ENCODE data around the gene FBXL20.
"Not testable (repeated sequence)": the region's sequence is repeated elsewhere in the genome, so short reads cannot be mapped to it uniquely, and the experiment has no call there.

Gene FBXL20

DNA sequence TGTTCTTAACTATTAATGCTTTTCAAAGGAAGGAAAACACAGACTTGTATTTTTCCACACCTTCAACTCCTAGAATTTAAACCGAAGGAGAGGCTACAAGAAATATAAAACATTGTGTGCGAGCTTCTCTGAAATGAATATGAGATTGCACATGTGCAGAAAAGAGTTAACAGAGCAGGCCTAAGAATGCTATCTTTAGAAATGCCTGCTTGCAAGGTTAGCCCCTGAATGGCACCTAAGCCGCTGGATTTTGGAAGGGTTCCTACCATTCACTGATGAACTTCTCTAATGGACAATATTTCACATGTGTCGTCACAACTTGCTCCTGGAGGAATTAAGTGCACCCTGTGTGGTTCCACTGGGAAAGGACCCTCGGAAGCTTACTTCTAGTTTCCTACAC, 69.3 kb downstream of the FBXL20 start:
- no peak for DNase-seq (ENCODE audit: low read depth, low spot score)

DNA sequence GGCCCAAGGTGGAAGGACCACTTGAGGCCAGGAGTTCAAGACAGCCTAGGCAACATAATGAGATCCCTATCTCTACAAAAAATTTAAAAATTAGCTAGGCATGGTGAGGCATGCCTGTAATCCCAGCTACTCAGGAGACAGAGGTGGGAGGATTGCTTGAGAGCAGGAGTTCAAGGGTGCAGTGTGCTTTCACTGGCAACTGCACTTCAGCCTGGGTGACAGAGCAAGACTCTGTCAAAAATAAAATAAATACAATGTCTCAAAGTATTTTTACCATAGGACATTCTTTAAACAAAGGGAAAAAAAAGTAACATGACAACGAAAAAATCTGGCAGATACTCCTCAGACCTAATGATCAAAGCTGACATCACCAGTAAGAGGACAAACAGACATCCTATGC, 72.6 kb downstream of the FBXL20 start:
- no peak for DNase-seq (ENCODE audit: low read depth, low spot score)

DNA sequence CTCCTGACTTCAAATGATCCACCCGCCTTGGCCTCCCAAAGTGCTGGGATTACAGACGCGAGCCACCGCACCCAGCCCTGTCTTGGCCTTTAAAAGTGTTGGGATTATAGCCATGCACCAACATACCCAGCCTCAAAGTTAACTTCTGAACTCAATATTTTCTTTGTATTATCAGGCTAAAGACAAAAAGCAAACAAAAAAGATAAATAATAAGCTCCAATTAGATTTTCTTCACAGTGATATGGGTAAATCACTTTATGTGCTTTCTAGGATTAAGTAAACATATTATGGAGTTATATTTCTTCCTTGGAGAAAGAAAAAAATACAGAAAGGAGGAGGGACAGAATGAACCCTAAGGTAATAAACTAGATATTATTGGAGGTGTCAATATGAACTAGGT, 74.3 kb downstream of the FBXL20 start:
- no peak for DNase-seq (ENCODE audit: low read depth, low spot score)

DNA sequence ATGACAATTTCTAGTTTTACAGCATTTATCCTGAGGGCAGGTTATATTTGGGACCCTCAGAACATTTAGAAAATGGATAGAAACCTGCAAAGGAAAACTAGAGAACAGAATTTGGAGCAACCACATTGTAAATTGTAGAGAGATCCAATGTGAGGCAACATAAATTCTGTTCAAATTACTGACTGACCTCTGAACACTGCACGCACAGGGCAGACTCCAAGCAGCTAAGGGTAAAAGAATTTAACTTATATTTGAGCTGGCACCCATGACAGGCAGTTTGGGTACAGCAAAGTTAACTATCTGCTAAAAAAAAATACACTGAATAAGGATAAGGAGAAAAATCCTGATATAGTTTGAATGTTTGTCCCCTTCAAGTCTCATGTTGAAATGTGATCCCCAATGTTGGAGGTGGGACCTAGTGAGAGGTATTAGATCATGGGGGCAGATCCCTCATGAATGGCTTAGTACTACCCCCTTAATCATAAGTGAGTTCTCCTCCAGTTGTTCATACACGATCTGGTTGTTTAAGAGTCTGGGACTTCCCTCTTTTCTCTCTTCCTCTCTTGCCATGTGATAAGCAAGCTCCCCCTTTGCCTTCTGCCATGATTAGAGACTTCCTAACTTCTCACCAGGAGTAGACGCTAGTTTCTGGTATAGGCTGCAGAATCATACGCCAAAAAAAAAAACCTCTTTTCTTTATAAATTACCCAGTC, 75.7 kb downstream of the FBXL20 start:
- DNase-seq (ENCODE audit: low read depth, low spot score), result no peak

DNA sequence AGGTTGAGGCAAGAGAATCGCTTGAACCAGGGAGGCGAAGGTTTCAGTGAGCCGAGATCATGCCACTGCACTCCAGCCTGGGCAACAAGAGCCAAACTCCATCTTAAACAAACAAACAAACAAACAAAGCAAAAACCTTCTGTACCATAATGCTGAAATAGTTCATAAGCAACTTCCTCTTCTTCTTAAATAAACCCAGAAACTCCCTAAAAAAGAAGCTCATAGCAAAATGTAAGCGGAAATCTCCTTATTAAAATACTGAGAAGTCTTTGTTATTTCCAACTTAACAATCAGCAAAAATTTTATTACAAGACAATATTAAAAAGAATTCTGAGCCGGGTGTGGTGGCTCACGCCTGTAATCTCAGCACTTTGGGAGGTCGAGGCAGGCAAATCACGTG, 82.8 kb downstream of the FBXL20 start:
- DNase-seq (ENCODE audit: low read depth, low spot score), result no peak

DNA sequence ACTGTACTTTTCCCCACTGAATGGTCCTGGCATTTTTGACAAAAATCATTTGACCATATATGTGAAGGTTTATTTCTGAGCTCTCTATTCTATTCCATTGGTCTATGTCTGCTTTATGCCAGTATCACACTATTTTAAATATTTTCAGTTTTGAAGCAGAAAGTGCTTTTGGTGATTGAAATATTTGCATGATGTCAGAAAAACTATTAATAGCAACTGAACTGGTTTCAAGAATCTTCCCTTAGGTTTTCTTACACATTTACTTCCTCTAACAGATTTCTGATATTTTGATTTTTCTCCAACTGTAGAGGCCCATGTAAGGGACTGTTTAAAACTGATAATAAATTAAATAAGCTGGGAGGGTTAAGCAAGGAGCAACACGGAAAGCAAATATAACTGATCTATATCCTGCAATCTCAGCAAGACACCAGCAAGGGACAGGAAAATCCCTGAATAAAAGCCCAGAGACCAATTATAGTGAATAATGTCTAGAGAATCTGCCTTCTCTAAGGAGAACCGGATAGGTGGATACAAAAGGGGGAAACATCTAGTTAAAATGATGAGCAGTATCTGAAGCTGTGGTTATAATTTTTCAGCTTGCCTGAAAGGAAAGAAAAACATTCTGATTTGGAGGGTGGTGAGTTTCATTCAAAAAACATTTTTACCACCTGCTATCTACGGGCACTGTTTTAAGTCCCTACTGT, 94.8 kb downstream of the FBXL20 start:
- no peak for DNase-seq (ENCODE audit: low read depth, low spot score)

DNA sequence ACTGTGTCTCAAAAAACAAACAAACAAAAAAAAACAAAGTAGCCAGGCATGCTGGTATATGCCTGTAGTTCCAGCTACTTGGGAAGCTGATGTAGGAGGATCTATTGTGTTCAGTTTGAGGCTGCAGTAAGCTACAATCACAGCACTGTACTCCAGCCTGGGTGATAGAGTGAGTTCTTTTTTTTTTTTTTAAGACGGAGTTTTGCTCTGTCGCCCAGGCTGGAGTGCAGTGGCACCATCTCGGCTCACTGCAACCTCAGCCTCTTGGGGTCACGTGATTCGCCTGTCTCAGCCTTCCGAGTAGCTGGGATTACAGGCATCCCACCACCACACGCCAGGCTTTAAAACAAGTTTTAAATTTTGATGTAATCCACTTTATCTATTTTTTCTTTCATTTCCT, 95.4 kb downstream of the FBXL20 start:
- no peak for DNase-seq (ENCODE audit: low read depth, low spot score)

DNA sequence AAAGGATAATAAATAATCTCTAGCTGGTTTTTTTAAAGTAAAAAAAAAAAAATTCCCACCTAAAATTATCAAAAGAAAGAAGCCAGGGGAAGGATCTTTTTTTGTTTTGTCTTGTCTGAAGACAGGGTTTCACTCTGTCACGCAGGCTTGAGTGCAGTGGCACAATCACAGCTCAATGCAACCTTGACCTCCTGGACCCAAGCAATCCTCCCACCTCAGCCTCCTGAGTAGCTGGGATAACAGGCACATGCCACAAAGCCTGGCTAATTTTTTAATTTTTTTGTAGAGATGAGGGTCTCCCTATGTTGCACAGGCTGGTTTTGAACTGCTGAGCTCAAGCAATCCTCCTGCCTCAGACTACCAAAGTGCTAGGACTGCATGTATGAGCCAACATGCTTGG, 97.2 kb downstream of the FBXL20 start:
- DNase-seq (ENCODE audit: low read depth, low spot score), result no peak

DNA sequence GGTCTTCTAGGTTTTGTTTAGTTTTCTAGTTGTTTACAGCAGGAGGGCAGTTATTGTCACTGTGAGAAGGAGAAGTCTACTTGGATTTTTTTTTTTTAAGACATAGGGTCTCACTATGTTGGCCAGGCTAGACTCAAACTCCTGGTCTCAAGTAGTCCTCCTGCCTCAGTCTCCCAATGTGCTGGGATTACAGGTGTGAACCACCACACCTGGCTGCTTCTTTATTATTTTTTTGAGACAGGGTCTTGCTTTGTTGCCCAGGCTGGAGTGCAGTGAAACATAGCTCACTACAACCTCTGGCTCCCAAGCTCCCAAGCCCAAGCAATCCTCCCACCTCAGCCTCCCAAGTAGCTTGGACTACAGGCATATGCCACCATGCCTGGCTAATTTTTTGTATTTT, 107.4 kb downstream of the FBXL20 start:
- DNase-seq (ENCODE audit: low read depth, low spot score), result no peak

DNA sequence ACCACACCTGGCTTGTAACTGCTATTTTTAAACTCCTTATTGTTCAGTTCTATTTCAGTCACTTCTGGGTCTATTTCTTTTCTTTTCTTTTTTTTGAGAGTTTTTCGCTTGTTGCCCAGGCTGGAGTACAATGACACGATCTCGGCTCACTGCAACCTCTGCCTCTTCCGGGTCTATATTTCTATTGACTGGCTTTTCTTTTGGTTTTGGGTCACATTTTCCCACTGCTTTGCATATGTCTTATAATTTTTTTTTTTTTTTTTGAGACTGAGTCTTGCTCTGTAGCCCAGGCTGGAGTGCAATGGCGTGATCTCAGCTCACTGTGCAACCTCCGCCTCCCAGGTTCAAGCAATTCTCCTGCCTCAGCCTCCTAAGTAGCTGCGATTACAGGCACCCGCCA, 108.9 kb downstream of the FBXL20 start:
- DNase-seq (ENCODE audit: low read depth, low spot score), result not testable (repeated sequence)

DNA sequence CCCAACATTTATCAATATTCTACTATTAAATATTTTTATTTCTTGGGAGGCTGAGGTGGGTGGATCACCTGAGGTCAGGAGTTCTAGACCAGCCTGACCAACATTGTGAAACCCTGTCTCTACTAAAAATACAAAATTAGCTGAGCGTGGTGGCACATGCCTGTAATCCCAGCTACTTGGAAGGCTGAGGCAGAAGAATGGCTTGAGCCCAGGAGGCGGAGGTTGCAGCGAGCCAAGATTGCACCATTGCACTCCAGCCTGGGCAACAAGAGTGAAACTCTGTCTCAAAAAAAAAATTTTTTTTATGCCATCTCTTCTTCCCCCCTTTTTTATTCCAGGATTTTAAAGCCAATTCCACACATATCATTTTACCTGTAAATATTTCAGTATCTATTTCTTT, 114.9 kb downstream of the FBXL20 start:
- not testable (repeated sequence) for DNase-seq (ENCODE audit: low read depth, low spot score)

DNA sequence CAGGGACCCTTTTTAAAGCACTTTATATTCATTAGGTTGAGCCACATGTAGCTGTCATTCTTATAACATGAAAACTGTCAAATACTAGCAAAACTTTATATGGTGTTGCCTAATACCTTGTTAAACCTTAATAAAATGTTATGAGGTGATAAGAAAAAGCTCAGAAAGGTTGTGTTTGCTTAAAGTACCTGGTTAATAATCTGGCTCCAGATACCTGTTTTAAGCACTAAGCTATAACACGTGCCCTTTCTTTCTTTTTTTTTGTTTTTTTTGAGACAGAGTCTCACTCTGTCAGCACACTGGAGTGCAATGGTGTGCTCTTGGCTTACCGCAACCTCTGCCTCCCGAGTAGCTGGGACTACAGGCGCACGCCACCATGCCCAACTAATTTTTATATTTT, 116.7 kb downstream of the FBXL20 start:
- no peak for DNase-seq (ENCODE audit: low read depth, low spot score)

DNA sequence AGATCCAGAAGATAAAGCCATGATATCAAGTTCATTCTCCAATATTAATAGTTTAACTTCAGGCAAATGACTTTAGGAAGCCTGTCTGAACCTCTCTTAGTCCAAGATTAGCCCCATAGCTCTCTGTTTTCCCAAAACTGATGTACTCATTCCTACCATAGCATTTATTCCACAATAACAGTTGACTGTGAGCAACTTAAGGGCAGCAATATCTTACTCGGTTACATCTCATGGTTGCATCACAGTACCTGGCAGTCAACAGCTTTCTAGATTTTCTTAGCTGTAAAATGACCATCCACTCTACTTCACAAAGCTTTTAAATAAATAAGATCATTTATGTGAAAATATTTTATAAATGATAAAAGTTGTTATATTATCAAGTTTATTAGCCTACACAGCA, 117.5 kb downstream of the FBXL20 start:
- DNase-seq (ENCODE audit: low read depth, low spot score), result no peak

DNA sequence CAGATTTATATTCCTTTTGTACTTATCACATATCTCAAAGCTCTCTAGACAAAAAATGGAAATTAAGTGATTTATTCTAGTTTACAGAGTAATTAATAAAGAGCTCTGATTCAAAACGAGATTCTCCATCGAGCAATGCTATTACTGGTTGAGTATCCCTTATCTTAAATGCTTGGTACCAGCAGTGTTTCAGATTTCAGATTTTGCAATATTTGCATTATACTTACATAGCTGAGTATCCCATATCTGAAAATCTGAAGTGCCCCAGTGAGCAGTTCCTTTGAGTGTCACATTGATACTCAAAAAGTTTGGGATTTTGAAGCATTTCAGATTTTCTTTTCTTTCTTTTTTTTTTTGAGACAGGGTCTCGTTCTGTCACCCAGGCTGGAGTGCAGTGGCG, 118.3 kb downstream of the FBXL20 start:
- DNase-seq (ENCODE audit: low read depth, low spot score), result no peak

DNA sequence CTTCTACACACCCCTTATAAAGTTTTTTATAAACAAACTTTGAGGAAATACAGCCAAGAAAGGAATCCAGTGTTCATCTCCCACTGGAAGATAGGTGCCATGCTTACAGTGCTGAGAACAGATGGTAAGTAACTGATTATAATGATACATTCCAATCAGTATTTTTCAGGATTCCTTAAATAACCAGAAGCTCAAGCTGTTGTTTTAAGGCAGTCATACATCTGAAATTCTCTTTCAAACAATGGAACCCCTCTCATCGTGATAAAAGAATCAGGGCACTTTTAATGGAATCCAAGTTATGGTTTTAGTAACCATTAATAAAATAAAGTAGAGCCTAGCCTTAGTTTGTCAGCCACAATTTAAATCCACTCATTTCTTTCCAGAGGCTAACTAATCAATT, 119.6 kb downstream of the FBXL20 start:
- DNase-seq (ENCODE audit: low read depth, low spot score), result no peak

DNA sequence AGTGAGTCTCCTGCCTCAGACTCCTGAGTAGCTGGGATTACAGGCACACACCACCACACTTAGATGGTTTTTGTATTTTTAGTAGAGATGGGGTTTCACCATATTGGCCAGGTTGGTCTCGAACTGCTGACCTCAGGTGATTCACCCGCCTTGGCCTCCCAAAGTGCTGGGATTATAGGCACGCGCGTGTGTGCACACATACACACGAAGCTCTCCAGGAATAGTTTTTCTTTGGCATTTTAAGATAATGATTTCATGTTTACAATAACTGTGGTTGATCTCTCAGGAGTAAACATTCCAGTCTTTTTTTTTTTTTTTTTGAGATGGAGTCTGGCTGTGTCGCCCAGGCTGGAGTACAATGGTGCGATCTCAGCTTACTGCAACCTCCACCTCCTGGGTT, 123.2 kb downstream of the FBXL20 start:
- DNase-seq (ENCODE audit: low read depth, low spot score), result not testable (repeated sequence)

DNA sequence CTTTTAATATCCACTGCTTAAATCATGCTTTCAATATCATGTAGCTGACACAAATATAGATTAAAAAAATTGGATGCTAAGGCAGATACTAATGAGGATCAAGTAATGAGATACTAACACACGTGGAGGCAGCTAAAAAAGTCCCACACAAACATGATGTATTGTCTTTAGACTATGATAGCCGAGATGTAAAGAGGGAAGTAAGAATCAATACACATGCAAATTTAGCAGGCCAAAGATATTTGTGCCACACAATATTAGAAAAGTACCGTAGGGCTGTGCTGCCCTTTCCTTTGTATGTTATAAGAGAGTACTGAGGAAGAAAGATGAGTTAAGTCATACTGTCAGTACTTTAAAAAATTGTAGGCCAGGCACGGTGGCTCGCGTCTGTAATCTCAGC, 124.3 kb downstream of the FBXL20 start:
- DNase-seq (ENCODE audit: low read depth, low spot score), result no peak

DNA sequence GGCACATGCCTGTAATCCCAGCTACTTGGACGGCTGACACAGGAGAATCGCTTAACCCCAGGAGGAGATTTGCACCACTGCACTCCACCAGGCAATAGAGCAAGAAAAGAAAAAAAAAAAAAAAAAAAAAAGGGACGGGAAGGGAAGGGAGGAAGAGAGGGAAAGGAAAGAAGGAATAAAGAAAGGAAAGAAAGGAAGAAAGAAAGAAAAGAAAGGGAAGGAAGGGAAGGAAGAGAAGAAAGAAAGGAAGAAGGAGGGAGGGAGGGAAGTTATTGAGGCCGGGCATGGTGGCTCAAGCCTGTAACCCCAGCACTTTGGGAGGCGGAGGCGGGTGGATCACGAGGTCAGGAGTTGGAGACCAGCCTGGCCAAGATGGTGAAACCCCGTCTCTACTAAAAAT, 125.3 kb downstream of the FBXL20 start:
- DNase-seq (ENCODE audit: low read depth, low spot score), result no peak

DNA sequence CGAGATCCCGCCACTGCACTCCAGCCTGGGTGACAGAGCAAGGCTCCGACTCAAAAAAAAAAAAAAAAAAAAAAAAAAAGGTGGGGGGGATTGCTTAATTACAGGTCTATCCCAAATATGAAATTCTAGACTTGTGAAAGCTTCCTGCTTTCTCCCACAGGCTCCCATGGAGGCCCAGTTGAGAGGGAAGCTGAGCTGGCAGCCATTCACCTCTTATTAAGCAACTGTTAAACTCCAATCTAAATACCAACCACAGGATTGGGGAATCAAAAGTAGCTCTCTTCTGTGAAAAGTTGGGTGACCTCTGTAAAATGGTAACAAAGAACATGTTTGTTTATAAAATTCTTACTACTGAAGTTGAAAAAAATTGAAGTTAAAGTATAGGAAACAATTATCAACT, 129.9 kb downstream of the FBXL20 start:
- no peak for DNase-seq (ENCODE audit: low read depth, low spot score)

DNA sequence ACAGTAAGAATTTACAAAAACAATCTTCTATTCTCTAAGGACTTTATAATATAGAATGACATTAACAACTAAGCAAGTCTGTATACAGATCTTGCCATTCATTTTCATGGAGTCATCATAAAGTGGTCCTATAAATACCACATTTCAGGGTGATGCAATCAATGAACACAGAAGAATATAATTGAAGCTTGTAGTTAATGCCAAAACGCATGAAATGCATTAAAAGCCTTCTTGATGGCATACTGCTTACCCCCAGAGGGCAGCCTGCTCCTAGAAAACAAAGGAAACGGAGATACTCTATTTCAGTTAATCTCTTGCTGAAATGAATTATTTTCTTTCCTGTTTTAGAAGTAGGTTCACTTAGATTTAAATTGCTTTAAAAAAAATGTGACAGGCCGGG, 130.5 kb downstream of the FBXL20 start:
- DNase-seq (ENCODE audit: low read depth, low spot score), result no peak

DNA sequence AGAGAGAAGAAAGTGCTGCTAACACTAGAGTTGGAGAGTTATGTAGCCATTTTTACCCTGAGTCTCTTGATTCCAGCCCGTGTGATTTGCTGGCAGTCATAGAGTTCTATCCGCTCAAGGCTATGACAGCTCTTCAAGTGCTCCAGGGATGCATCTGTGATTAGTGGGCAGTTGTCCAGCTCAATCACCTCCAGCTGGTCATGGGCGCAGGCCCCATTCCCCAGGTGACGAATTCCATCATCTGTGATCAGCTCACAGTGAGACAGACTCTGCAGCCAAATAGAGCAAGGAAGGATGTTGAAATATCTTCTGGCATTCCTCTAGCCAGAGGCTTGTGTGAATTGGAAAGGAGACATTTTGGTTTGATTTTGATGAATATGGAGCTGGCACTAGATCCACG, 137.3 kb downstream of the FBXL20 start:
- DNase-seq (ENCODE audit: low read depth, low spot score), result no peak

DNA sequence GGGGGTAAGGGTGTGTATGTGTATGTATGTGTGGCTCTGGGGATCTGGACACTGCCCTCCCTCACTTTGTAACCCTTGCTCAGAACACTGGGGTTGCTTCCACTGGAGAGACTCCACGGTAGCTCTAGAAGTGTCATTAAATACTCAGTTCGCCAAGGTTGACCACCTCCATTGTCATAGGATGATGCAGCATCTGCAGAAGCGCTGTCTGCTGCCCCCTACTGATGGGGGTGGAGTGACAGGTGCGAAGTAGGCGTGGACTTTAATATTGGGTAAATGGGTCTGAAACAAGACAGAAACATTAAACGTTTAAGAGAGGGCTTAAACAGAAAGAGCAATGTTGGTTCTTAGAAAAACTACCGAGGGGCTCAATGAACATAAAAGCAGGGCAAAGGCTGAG, 140.1 kb downstream of the FBXL20 start:
- no peak for DNase-seq (ENCODE audit: low read depth, low spot score)

DNA sequence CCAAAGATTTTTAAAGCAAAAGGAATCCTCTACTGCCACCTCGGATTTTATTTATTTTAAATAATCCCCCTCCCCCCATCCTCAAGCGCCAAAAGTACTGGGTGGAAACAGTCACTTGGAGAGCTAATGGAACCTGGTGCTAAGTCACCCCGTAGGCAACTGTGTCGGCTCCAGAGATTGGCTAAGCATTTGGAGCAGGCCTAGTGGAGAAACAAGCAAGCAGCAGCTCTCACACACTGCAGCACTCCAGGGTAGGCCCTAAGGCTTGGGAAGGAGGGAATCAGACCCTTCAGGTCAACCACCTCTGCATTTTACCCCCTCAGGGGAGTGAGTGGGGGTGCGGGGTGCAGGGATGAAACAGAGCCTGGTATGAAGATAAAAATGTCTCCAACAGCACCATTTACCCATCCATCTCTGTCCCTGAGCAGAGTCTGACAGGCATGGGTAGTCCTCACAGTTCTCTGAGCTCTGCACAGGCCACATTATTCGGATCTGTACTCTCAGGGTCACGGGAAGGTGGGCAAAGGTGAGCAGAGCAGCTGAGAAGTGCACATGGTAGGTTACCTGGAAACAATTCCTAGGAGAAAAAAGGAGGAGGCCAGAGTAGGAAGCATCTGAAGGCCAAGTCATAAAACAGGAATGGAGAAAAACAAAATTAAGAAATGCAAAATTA, 148.5 kb downstream of the FBXL20 start:
- no peak for DNase-seq (ENCODE audit: low read depth, low spot score)

Measured in activated naive CD8-positive, alpha-beta T cell treated with anti-CD3 and anti-CD28 coated beads, Interleukin-2, amount 50 U/mL, for 16 hours (primary cell).